OCI-LY1 (cell line): ENCODE data around the gene PRM1.

Source experiments
- H2AFZ ChIP-seq: fragments of 200-600 bp; sonication (generic), shearing (Covaris generic); 2 replicates; pipeline ENCODE4 v1.6.0; 2014; ENCODE audit warnings: antibody characterized with exemption, mild to moderate bottlenecking, low read length
- H3F3A ChIP-seq: fragments of 200-600 bp; sonication (generic), shearing (Covaris generic); 2 replicates; pipeline ENCODE4 v1.6.0; 2014; ENCODE audit warnings: mild to moderate bottlenecking, antibody characterized with exemption, low read length, moderate library complexity; ENCODE audit not compliant: insufficient read depth
- H3K27ac ChIP-seq: fragments of 200-600 bp; sonication (generic); 2 replicates; pipeline ENCODE4 v1.5.1; 2014; ENCODE audit warnings: low read length, mixed run types, mild to moderate bottlenecking, low read depth; ENCODE audit not compliant: poor library complexity, severe bottlenecking
- H3K27me3 ChIP-seq: fragments of 200-600 bp; sonication (generic); 2 replicates; pipeline ENCODE4 v1.6.0; 2014; ENCODE audit warnings: antibody characterized with exemption, mild to moderate bottlenecking, low read length, moderate library complexity; ENCODE audit not compliant: insufficient read depth
- H3K36me3 ChIP-seq: fragments of 200-600 bp; sonication (generic); 2 replicates; pipeline ENCODE4 v1.6.1; 2014; ENCODE audit warnings: mild to moderate bottlenecking, antibody characterized with exemption, low read length, moderate library complexity, mixed read lengths; ENCODE audit not compliant: insufficient read depth
- H3K4me1 ChIP-seq: fragments of 200-600 bp; sonication (generic); 2 replicates; pipeline ENCODE4 v1.5.1; 2014; ENCODE audit warnings: mild to moderate bottlenecking, low read length, moderate library complexity; ENCODE audit not compliant: insufficient read depth, severe bottlenecking
- H3K4me2 ChIP-seq: fragments of 200-600 bp; sonication (generic), shearing (Covaris generic); 2 replicates; pipeline ENCODE4 v1.6.1; 2014; ENCODE audit warnings: low read length
- H3K4me3 ChIP-seq: fragments of 200-600 bp; sonication (generic); 2 replicates; pipeline ENCODE4 v1.5.1; 2014; ENCODE audit warnings: low read length, low read depth, mild to moderate bottlenecking, mixed read lengths; ENCODE audit not compliant: poor library complexity, severe bottlenecking
- H3K79me2 ChIP-seq: fragments of 200-600 bp; shearing (Covaris generic); 2 replicates; pipeline ENCODE4 v1.6.1; 2016; ENCODE audit warnings: mixed run types, low read length, mixed read lengths; ENCODE audit not compliant: insufficient read depth
- H3K9ac ChIP-seq: fragments of 200-600 bp; sonication (generic), shearing (Covaris generic); 2 replicates; pipeline ENCODE4 v1.6.1; 2014; ENCODE audit warnings: mild to moderate bottlenecking, low read length, mixed read lengths
- H3K9me2 ChIP-seq: fragments of 200-600 bp; sonication (generic), shearing (Covaris generic); 2 replicates; pipeline ENCODE4 v1.6.1; 2014; ENCODE audit warnings: low read depth, mild to moderate bottlenecking, low read length, mixed read lengths
- H3K9me3 ChIP-seq: fragments of 200-600 bp; shearing (Covaris generic); 2 replicates; pipeline ENCODE4 v1.6.1; 2014; ENCODE audit warnings: low read length, mixed read lengths
- H4K20me1 ChIP-seq: fragments of 200-600 bp; sonication (generic), shearing (Covaris generic); 2 replicates; pipeline ENCODE4 v1.6.0; 2016; ENCODE audit warnings: mild to moderate bottlenecking, low read length; ENCODE audit not compliant: insufficient read depth
- EZH2 ChIP-seq: fragments of 200-600 bp; sonication (generic), shearing (Covaris generic); IDR thresholded peaks from 2 replicates; pipeline ENCODE4 v1.8.0; 2017; ENCODE audit warnings: borderline replicate concordance, mixed run types, mild to moderate bottlenecking, antibody characterized with exemption, low read length, moderate library complexity, mixed read lengths
- TF ChIP-seq, protein P1 (sequence below): fragments of 200-600 bp; sonication (generic), shearing (Covaris generic); IDR thresholded peaks from 2 replicates; pipeline ENCODE4 v1.5.1; 2017; ENCODE audit warnings: mild to moderate bottlenecking, antibody characterized with exemption, low read length, moderate library complexity, mixed read lengths

PRM1 gene

GRCh38 chr16:11260596-11260966 is 20.5 kb downstream of the PRM1 start:
- Histone ChIP-seq H3K9me2 (no peaks in the 10 kb centered on the region), H3F3A (no peaks in the 10 kb centered on the region), H3K79me2 (no peaks in the 10 kb centered on the region), H2AFZ (no peak overlapping the region), H3K27me3 (no peaks in the 10 kb centered on the region), H3K27ac (no peak overlapping the region), H3K9me3 (no peaks in the 10 kb centered on the region), H3K4me1 (peaks cover 31% of the 10 kb centered on the region), H3K36me3 (no peaks in the 10 kb centered on the region), H4K20me1 (no peaks in the 10 kb centered on the region), H3K4me2 (no peak overlapping the region), H3K4me3 (no peak overlapping the region), H3K9ac (no peak overlapping the region)
- no peak for TF ChIP-seq EZH2
- TF ChIP-seq, protein P1, sequence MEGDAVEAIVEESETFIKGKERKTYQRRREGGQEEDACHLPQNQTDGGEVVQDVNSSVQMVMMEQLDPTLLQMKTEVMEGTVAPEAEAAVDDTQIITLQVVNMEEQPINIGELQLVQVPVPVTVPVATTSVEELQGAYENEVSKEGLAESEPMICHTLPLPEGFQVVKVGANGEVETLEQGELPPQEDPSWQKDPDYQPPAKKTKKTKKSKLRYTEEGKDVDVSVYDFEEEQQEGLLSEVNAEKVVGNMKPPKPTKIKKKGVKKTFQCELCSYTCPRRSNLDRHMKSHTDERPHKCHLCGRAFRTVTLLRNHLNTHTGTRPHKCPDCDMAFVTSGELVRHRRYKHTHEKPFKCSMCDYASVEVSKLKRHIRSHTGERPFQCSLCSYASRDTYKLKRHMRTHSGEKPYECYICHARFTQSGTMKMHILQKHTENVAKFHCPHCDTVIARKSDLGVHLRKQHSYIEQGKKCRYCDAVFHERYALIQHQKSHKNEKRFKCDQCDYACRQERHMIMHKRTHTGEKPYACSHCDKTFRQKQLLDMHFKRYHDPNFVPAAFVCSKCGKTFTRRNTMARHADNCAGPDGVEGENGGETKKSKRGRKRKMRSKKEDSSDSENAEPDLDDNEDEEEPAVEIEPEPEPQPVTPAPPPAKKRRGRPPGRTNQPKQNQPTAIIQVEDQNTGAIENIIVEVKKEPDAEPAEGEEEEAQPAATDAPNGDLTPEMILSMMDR: no peak

GRCh38 chr16:11259655-11260595 is 21.2 kb downstream of the PRM1 start:
- H3K9ac ChIP-seq: no peak overlapping the region
- no peak overlapping the region for H3K27ac ChIP-seq

DNA sequence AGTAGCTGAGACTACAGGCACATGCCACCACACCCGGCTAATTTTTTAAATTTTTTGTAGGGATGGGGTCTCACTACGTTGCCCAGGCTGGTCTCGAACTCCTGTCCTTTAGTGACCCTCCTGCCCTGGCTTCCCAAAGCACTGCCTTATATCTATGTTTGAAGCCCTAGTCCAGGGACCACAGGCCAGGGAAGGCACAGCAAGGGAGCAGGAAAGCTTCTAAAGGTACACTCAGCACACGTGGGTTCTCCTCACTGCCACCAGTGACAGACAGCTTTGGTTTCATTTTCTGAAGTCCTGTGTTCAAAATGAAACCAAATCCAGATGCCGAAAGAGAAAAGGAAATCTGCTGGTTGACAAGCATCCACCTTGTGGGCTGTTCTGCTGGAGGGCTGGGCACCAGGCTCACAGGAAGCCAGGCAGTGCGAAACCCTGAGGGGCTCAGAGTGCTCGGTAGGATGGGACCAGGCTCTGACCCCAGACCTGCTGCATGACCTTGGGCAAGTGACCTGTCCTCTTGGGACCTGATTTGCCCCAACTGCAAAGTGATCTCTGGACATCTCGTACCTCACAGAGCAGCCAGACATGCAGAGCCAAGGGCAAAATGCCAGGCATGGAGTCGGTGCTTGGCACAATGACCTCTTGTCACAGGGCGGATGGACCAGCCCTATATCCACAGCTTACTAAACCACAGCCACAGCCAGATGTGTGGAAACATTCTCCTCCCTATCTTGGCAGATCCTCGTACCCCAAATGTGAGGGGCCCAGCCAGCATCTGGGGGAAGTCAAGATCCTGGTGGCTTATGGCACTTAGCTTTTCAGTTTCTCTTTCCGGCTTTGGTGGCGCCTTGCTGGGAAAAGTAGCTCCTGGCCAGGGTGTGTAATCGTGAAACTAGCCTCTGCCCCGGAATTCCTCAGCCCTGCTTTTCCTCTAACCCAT is 22.3 kb downstream of the PRM1 start:
- Histone ChIP-seq H3K9me3 (no peaks in the 10 kb centered on the region), H3K27ac (no peak overlapping the region), H3K4me3 (no peak overlapping the region), H3F3A (no peaks in the 10 kb centered on the region), H3K9ac (no peak overlapping the region), H3K36me3 (peaks cover 8% of the 10 kb centered on the region), H3K9me2 (no peaks in the 10 kb centered on the region), H2AFZ (no peak overlapping the region), H3K79me2 (no peaks in the 10 kb centered on the region), H4K20me1 (no peaks in the 10 kb centered on the region), H3K27me3 (no peaks in the 10 kb centered on the region), H3K4me2 (no peak overlapping the region; the same call in 1 of the 2 replicates), H3K4me1 (peaks cover 40% of the 10 kb centered on the region)
- TF ChIP-seq EZH2: no peak
- TF ChIP-seq, protein P1: no peak

More at GRCh38 chr16:11259655-11260595, 21.2 kb downstream of the PRM1 start:
- H2AFZ ChIP-seq: no peak overlapping the region
- no peaks in the 10 kb centered on the region for H3K9me2 ChIP-seq
- no peaks in the 10 kb centered on the region for H3F3A ChIP-seq
- H3K4me2 ChIP-seq: no peak overlapping the region
- no peaks in the 10 kb centered on the region for H3K9me3 ChIP-seq
- H3K4me1 ChIP-seq: peaks cover 33% of the 10 kb centered on the region
- TF ChIP-seq, protein P1: no peak
- TF ChIP-seq EZH2: no peak
- peaks cover 2% of the 10 kb centered on the region; the same call in 1 of the 2 replicates for H3K36me3 ChIP-seq
- H3K79me2 ChIP-seq: no peaks in the 10 kb centered on the region
- H4K20me1 ChIP-seq: no peaks in the 10 kb centered on the region
- no peak overlapping the region for H3K4me3 ChIP-seq
- no peaks in the 10 kb centered on the region for H3K27me3 ChIP-seq
